OCI-LY1 (cell line): ENCODE data around the gene GHRL.

Experiments used
- H2AFZ ChIP-seq: fragments of 200-600 bp; sonication (generic), shearing (Covaris generic); 2 replicates; pipeline ENCODE4 v1.6.0; 2014; ENCODE audit warnings: antibody characterized with exemption, mild to moderate bottlenecking, low read length
- H3F3A ChIP-seq: fragments of 200-600 bp; sonication (generic), shearing (Covaris generic); 2 replicates; pipeline ENCODE4 v1.6.0; 2014; ENCODE audit warnings: mild to moderate bottlenecking, antibody characterized with exemption, low read length, moderate library complexity; ENCODE audit not compliant: insufficient read depth
- H3K27ac ChIP-seq: fragments of 200-600 bp; sonication (generic); 2 replicates; pipeline ENCODE4 v1.5.1; 2014; ENCODE audit warnings: low read length, mixed run types, mild to moderate bottlenecking, low read depth; ENCODE audit not compliant: poor library complexity, severe bottlenecking
- H3K27me3 ChIP-seq: fragments of 200-600 bp; sonication (generic); 2 replicates; pipeline ENCODE4 v1.6.0; 2014; ENCODE audit warnings: antibody characterized with exemption, mild to moderate bottlenecking, low read length, moderate library complexity; ENCODE audit not compliant: insufficient read depth
- H3K36me3 ChIP-seq: fragments of 200-600 bp; sonication (generic); 2 replicates; pipeline ENCODE4 v1.6.1; 2014; ENCODE audit warnings: mild to moderate bottlenecking, antibody characterized with exemption, low read length, moderate library complexity, mixed read lengths; ENCODE audit not compliant: insufficient read depth
- H3K4me1 ChIP-seq: fragments of 200-600 bp; sonication (generic); 2 replicates; pipeline ENCODE4 v1.5.1; 2014; ENCODE audit warnings: mild to moderate bottlenecking, low read length, moderate library complexity; ENCODE audit not compliant: insufficient read depth, severe bottlenecking
- H3K4me2 ChIP-seq: fragments of 200-600 bp; sonication (generic), shearing (Covaris generic); 2 replicates; pipeline ENCODE4 v1.6.1; 2014; ENCODE audit warnings: low read length
- H3K4me3 ChIP-seq: fragments of 200-600 bp; sonication (generic); 2 replicates; pipeline ENCODE4 v1.5.1; 2014; ENCODE audit warnings: low read length, low read depth, mild to moderate bottlenecking, mixed read lengths; ENCODE audit not compliant: poor library complexity, severe bottlenecking
- H3K79me2 ChIP-seq: fragments of 200-600 bp; shearing (Covaris generic); 2 replicates; pipeline ENCODE4 v1.6.1; 2016; ENCODE audit warnings: mixed run types, low read length, mixed read lengths; ENCODE audit not compliant: insufficient read depth
- H3K9ac ChIP-seq: fragments of 200-600 bp; sonication (generic), shearing (Covaris generic); 2 replicates; pipeline ENCODE4 v1.6.1; 2014; ENCODE audit warnings: mild to moderate bottlenecking, low read length, mixed read lengths
- H3K9me2 ChIP-seq: fragments of 200-600 bp; sonication (generic), shearing (Covaris generic); 2 replicates; pipeline ENCODE4 v1.6.1; 2014; ENCODE audit warnings: low read depth, mild to moderate bottlenecking, low read length, mixed read lengths
- H3K9me3 ChIP-seq: fragments of 200-600 bp; shearing (Covaris generic); 2 replicates; pipeline ENCODE4 v1.6.1; 2014; ENCODE audit warnings: low read length, mixed read lengths
- H4K20me1 ChIP-seq: fragments of 200-600 bp; sonication (generic), shearing (Covaris generic); 2 replicates; pipeline ENCODE4 v1.6.0; 2016; ENCODE audit warnings: mild to moderate bottlenecking, low read length; ENCODE audit not compliant: insufficient read depth
- EZH2 ChIP-seq: fragments of 200-600 bp; sonication (generic), shearing (Covaris generic); IDR thresholded peaks from 2 replicates; pipeline ENCODE4 v1.8.0; 2017; ENCODE audit warnings: borderline replicate concordance, mixed run types, mild to moderate bottlenecking, antibody characterized with exemption, low read length, moderate library complexity, mixed read lengths
- TF ChIP-seq, protein P1 (sequence below): fragments of 200-600 bp; sonication (generic), shearing (Covaris generic); IDR thresholded peaks from 2 replicates; pipeline ENCODE4 v1.5.1; 2017; ENCODE audit warnings: mild to moderate bottlenecking, antibody characterized with exemption, low read length, moderate library complexity, mixed read lengths

Gene GHRL

DNA sequence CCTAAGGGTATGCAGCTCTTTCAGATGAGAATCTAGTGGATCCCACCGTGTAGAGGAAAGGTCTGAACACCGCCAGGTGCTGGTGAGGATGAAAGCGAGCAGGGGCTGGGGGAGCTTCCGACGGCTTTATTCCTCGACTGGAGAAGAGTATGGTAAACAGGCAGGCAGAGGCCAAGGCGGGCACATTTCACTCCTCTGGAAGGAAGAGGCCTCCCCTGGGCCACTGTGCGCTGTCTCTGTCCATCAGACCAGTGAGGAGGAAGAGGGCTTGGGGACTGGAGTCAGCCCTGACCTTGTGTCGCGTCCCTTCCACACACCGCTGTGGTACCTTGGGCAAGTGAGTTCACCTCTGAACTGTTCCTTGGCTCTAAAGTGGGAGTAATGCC lies 4.2 kb downstream of the GHRL start:
- Histone ChIP-seq H3K4me1 (peaks cover 31% of the 10 kb centered on the region), H3K9ac (no peak overlapping the region), H3K4me2 (no peak overlapping the region), H4K20me1 (no peaks in the 10 kb centered on the region), H3K9me3 (no peaks in the 10 kb centered on the region), H3K79me2 (no peaks in the 10 kb centered on the region), H2AFZ (no peak overlapping the region), H3K27ac (no peak overlapping the region), H3K9me2 (no peaks in the 10 kb centered on the region), H3K36me3 (peaks cover 38% of the 10 kb centered on the region; the same call in 1 of the 2 replicates), H3F3A (no peaks in the 10 kb centered on the region), H3K27me3 (no peaks in the 10 kb centered on the region), H3K4me3 (no peak overlapping the region)
- no peak for TF ChIP-seq EZH2
- TF ChIP-seq, protein P1, sequence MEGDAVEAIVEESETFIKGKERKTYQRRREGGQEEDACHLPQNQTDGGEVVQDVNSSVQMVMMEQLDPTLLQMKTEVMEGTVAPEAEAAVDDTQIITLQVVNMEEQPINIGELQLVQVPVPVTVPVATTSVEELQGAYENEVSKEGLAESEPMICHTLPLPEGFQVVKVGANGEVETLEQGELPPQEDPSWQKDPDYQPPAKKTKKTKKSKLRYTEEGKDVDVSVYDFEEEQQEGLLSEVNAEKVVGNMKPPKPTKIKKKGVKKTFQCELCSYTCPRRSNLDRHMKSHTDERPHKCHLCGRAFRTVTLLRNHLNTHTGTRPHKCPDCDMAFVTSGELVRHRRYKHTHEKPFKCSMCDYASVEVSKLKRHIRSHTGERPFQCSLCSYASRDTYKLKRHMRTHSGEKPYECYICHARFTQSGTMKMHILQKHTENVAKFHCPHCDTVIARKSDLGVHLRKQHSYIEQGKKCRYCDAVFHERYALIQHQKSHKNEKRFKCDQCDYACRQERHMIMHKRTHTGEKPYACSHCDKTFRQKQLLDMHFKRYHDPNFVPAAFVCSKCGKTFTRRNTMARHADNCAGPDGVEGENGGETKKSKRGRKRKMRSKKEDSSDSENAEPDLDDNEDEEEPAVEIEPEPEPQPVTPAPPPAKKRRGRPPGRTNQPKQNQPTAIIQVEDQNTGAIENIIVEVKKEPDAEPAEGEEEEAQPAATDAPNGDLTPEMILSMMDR = no peak

DNA sequence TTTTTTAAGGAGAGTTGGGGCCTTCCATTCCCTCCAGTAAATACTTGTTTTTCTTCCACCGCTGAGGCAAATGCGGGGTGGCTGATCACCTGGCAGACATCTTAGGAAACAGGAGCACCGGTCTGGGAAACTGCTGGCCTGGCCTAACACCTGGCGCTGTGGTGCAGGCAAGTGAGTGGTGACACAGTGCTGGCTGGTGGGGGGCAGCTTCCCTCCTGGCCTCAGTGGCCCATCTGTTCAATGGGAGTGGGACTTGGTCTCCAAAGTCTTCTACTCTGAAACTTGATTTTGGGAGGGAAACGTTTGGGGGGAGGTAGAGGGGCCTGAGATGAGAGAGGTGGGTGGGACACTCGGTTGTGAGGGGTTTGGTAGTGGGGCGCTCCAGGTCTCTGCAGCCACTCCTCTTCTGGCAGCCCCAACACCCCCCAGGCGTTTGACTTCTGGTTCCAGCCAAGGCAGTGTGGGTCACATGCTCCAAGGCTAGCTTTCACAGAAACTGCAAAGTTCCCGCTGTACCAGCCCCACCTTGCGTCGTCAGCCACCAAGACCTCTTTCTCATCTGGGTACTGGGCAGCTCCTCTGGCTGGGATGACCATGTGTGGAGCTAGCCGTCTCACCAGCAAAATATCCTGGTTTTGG lies 4.7 kb downstream of the GHRL start:
- no peak overlapping the region for H2AFZ ChIP-seq
- H3K4me2 ChIP-seq = no peak overlapping the region
- no peak overlapping the region for H3K4me3 ChIP-seq
- no peaks in the 10 kb centered on the region for H4K20me1 ChIP-seq
- H3K9me3 ChIP-seq = no peaks in the 10 kb centered on the region
- H3K79me2 ChIP-seq = no peaks in the 10 kb centered on the region
- H3K27ac ChIP-seq = no peak overlapping the region
- no peaks in the 10 kb centered on the region for H3F3A ChIP-seq
- no peaks in the 10 kb centered on the region for H3K9me2 ChIP-seq
- no peak overlapping the region for H3K9ac ChIP-seq
- peaks cover 32% of the 10 kb centered on the region for H3K4me1 ChIP-seq
- no peaks in the 10 kb centered on the region for H3K27me3 ChIP-seq
- no peak for TF ChIP-seq EZH2
- peaks cover 38% of the 10 kb centered on the region; the same call in 1 of the 2 replicates for H3K36me3 ChIP-seq

DNA sequence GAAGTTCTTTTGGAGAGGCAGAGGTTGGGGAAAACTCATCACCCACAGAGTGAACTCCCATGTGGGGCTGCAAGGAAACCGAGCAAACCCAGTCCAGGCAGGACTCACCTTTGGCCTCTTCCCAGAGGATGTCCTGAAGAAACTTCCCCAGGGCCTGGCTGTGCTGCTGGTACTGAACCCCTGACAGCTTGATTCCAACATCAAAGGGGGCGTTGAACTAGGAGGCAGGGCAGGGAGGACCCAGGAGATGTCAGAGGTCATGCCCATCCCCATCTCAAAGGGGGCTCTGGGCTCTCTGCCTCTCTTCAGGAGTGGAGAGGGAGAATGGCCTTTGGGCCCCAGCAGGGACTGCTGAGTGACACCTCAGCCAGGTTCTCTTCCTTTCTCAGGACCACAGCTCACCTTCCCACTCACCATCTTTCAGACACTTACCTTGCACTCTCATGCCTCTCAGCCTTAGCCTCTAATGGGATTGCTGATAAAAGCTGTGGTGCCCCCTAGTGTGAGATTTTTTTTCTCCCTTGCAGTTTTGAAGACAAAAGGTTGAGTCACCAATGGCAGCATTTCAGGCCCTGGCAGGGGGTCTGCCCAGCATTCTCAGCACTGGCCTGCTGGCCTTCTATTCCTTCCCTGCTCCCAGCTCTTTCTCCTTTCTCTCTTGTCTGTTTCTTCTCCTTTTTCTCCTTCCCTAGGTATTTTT lies 6.0 kb downstream of the GHRL start:
- TF ChIP-seq, protein P1 = peak; percentile 57
- TF ChIP-seq EZH2 = no peak
- H3K4me2 ChIP-seq = no peak overlapping the region

More for the DNA sequence above, 6.0 kb downstream of the GHRL start:
- Histone ChIP-seq H2AFZ (no peak overlapping the region), H4K20me1 (no peaks in the 10 kb centered on the region), H3K27me3 (no peaks in the 10 kb centered on the region), H3K9me2 (no peaks in the 10 kb centered on the region), H3K9ac (no peak overlapping the region), H3K79me2 (no peaks in the 10 kb centered on the region), H3K36me3 (peaks cover 42% of the 10 kb centered on the region; the same call in 1 of the 2 replicates), H3K9me3 (no peaks in the 10 kb centered on the region), H3K4me1 (peaks cover 21% of the 10 kb centered on the region), H3K4me3 (no peak overlapping the region), H3F3A (no peaks in the 10 kb centered on the region), H3K27ac (no peak overlapping the region)
